ENCODE data around the gene DNM2. TPM values are rescaled to one million over a fixed set of nuclear protein-coding genes. Genes with fewer than 3 reads are reported as not detected.

DNM2 gene
- total RNA-seq, 4 donors from 2014 or later, result 353 to 827 (median 464) TPM

- Histone ChIP-seq H3K9me3 (no peaks in the 10 kb centered on the region), H3K27ac (no peak overlapping the region), H3K27me3 (no peaks in the 10 kb centered on the region), H3K36me3 (no peaks in the 10 kb centered on the region), H3K4me1 (no peaks in the 10 kb centered on the region), H3K4me3 (no peak overlapping the region)
- no peak for TF ChIP-seq POLR2A (IDR thresholded peaks at IDR 0.05)
- TF ChIP-seq, protein P1, sequence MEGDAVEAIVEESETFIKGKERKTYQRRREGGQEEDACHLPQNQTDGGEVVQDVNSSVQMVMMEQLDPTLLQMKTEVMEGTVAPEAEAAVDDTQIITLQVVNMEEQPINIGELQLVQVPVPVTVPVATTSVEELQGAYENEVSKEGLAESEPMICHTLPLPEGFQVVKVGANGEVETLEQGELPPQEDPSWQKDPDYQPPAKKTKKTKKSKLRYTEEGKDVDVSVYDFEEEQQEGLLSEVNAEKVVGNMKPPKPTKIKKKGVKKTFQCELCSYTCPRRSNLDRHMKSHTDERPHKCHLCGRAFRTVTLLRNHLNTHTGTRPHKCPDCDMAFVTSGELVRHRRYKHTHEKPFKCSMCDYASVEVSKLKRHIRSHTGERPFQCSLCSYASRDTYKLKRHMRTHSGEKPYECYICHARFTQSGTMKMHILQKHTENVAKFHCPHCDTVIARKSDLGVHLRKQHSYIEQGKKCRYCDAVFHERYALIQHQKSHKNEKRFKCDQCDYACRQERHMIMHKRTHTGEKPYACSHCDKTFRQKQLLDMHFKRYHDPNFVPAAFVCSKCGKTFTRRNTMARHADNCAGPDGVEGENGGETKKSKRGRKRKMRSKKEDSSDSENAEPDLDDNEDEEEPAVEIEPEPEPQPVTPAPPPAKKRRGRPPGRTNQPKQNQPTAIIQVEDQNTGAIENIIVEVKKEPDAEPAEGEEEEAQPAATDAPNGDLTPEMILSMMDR (IDR thresholded peaks at IDR 0.05), result peak; percentile 25 to 49 (median 44)
- DNase-seq, result no peak
Measured at GRCh38 chr19:10858204-10858828, 140.4 kb downstream of the DNM2 start.

GRCh38 chr19:10861103-10861651 is 143.3 kb downstream of the DNM2 start:
- no peak overlapping the region for H3K4me3 ChIP-seq
- DNase-seq, result peak in 2 of 3 donors; percentile 61 to 68
- TF ChIP-seq POLR2A (IDR thresholded peaks at IDR 0.05), result no peak
- TF ChIP-seq, protein P1 (IDR thresholded peaks at IDR 0.05), result peak in 4 of 6 experiments; percentile 32 to 53 (median 45)

DNA sequence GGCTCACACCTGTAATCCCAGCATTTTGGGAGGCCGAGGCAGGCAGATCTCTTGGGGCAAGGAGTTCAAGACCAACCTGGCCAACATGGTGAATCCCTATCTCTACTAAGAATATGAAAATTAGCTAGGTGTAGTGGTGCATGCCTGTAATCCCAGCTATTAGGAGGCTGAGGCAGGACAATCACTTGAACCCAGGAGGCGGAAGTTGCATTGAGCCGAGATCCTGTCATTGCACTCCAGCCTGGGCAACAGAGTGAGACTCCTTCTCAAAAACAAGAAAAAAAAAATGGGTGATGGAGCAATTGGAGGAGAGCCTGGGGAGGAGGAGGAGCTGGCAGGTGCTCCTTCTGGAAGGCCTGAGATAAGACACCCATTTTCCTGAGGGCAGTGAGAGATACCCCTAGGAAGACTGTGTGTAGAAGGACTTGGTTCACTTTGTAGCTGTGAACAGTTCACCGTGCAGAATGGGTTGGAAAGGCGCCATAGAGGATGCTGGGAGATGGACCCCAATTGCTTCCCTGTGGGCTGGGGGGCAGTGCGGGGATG is 144.8 kb downstream of the DNM2 start:
- Histone ChIP-seq H3K36me3 (no peaks in the 10 kb centered on the region), H3K9me3 (no peaks in the 10 kb centered on the region), H3K4me3 (no peak overlapping the region), H3K27ac (no peak overlapping the region), H3K4me1 (peaks cover 0 to 13% (median 0%) of the 10 kb centered on the region in 4 donors), H3K27me3 (no peaks in the 10 kb centered on the region)
- no peak for TF ChIP-seq POLR2A (IDR thresholded peaks at IDR 0.05)
- TF ChIP-seq, protein P1 (IDR thresholded peaks at IDR 0.05), result no peak
- no peak for DNase-seq

More at GRCh38 chr19:10861103-10861651, 143.3 kb downstream of the DNM2 start:
- no peaks in the 10 kb centered on the region for H3K9me3 ChIP-seq
- no peak overlapping the region for H3K27ac ChIP-seq
- no peaks in the 10 kb centered on the region for H3K36me3 ChIP-seq
- no peaks in the 10 kb centered on the region for H3K27me3 ChIP-seq
- H3K4me1 ChIP-seq, result peaks cover 0 to 13% (median 0%) of the 10 kb centered on the region in 4 donors

DNA sequence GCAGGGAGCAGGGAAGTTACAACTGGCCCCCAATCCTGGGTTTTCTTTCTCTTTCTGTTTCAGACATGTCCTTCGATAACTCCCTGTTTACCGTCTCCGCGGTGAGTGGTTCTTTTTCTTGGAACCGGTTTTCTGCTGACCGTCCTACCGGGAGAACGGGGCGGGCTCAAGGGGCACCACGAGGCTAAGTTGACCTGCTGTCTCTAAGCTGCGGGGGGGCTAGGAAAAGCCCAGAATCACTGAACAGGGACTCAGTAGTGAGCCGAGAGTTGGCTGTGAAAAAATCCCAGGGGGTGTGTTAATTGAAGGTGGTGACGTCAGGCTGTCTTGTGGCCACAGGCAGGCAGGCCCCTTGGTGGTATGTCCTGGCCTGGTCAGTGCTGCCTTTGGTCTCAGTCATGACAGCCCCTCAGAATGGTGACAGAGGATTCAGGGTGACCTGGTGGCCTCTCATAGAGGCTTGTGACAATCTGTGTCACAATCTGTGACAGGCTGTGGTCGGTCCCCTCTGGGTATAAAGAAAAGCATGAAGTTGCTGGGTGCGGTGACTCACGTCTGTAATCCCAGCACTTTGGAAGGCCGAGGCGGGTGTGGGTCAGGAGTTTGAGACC is 145.3 kb downstream of the DNM2 start:
- H3K9me3 ChIP-seq, result no peaks in the 10 kb centered on the region
- DNase-seq, result no peak
- H3K4me1 ChIP-seq, result peaks cover 0 to 13% (median 0%) of the 10 kb centered on the region in 4 donors
- H3K4me3 ChIP-seq, result no peak overlapping the region
- H3K27ac ChIP-seq, result no peak overlapping the region
- H3K27me3 ChIP-seq, result no peaks in the 10 kb centered on the region
- no peaks in the 10 kb centered on the region for H3K36me3 ChIP-seq
- no peak for TF ChIP-seq POLR2A (IDR thresholded peaks at IDR 0.05)
- TF ChIP-seq, protein P1 (IDR thresholded peaks at IDR 0.05), result no peak

- Histone ChIP-seq H3K9me3 (no peaks in the 10 kb centered on the region), H3K4me3 (no peak overlapping the region), H3K36me3 (no peaks in the 10 kb centered on the region), H3K27me3 (no peaks in the 10 kb centered on the region), H3K4me1 (peaks cover 0 to 13% (median 0%) of the 10 kb centered on the region in 4 donors), H3K27ac (peak overlapping the region in 1 of 4 donors; percentile 7)
- peak; percentile 83 to 93 (median 89) for DNase-seq
- TF ChIP-seq POLR2A (IDR thresholded peaks at IDR 0.05), result no peak
- TF ChIP-seq, protein P1 (IDR thresholded peaks at IDR 0.05), result peak; percentile 72 to 88 (median 84)
Measured at GRCh38 chr19:10864538-10864899, 146.6 kb downstream of the DNM2 start.

Measured in Peyer's patch (tissue), 4 donors.